Measurements from ENCODE around the gene ANKH.

GRCh38 chr5:14870337-14871213, 1.0 kb downstream of the ANKH start:
- TF ChIP-seq EZH2 (IDR thresholded peaks at IDR 0.05) (peak; percentile 80), CTCF (IDR thresholded peaks at IDR 0.05) (no peak), EZH2phosphoT487 (IDR thresholded peaks at IDR 0.05) (peak; percentile 70)

Measured in neural progenitor cell (in vitro differentiated cells).